ENCODE measurements around the gene KRT36.

The KRT36 gene

DNA sequence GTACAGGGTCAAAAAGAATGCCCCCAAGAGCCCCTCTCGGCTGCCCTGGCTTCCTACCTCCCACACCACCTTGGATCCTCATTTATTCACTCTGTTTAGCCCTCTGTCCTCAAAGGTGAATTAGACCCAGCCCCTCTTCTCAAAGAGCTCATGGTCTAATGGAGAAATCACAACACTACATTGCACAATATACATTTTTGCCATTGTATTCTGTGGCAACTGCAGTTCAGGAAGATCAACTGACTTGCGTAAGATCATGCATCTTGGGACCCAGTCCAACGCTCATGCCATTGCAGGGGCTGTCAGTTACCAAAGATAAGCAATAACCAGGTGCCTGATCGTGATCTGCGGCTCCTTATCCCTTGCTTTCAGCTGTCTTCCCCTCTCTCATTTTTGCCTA lies 50.3 kb downstream of the KRT36 start:
- DNase-seq (ENCODE audit: low spot score): no peak

GRCh38 chr17:41437769-41438168 lies 51.9 kb downstream of the KRT36 start:
- no peak for DNase-seq (ENCODE audit: low spot score)

DNA sequence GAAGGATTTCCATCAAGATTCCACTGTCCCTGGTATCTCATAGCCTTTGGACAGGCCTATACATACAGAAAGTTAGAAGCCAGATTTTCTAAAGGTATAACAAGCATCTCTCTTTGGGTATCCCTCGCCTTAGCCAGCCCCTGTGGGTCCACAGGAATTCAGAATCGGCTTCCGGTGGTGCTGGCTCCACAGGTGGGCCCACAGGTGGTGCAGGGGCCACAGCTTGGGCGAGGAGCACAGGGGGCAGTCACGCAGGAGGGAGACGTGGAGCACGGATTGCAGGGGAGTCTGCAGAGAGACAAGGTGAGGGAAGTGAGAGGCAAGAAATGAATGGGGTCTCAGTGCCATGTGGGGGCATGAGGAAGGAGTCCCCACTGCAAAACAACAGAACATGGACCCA lies 52.5 kb downstream of the KRT36 start:
- DNase-seq (ENCODE audit: low spot score): no peak
